ENCODE results near the gene XPO6. TPM values are rescaled to one million over a fixed set of nuclear protein-coding genes. Genes with fewer than 3 reads are reported as not detected.

XPO6 gene
- total and polyA plus RNA-seq, 4 donors: 27.5 to 50.0 (median 36.0) TPM

DNA sequence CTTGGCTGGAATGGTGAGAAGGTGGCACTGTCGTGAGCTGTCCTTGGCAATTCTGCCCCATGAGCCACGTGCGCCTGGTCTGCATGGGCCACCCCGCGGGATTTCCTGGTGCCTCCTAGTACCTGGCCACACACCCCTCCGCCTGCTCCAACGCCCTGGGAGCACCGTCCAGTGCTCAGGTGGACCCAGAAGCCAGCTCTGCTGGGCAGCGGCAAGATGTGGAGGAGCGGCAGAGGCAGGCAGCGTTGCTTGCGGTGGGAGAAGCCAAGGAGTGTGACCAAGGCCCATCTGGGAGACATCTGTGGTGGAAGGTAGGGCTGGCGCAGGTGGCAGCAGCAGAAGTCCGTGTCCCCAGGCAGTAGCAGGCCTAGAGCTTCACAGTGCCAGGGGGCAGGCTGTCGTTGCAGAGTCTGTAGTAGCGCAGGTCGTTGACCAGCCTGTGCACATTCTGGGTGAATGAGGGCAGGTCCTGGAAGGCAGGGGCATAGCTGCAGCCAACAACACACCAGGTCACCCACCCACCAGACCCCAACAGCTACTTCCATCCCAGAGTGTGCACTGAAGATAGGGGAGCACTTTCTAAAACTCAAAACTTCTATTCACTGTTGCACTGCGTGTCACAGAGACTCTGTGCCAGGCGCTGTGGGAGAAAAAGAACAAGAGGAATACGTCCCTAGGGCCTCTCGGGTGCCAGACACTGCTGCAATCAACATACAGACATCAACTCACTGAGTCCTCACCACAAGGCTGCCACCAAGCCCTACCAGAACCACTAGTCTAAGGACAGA is 113.4 kb downstream of the XPO6 start:
- Histone ChIP-seq H3K9ac (ENCODE audit: low read depth in 1 of 2, low read length in 2 of 2) (no peak overlapping the region), H3K27me3 (ENCODE audit: control insufficient read depth in 4 of 4, insufficient read depth in 4 of 4, low read length in 3 of 4) (no peaks in the 10 kb centered on the region), H3K27ac (ENCODE audit: low read depth in 1 of 2, low read length in 2 of 2) (no peak overlapping the region), H3K36me3 (ENCODE audit: control insufficient read depth in 4 of 4, insufficient read depth in 3 of 4, low read depth in 1 of 4, low read length in 3 of 4) (peaks cover 13 to 55% (median 37%) of the 10 kb centered on the region in 4 donors), H3K4me3 (ENCODE audit: low read depth in 1 of 3, low read length in 3 of 3) (no peak overlapping the region), H3K4me1 (ENCODE audit: control insufficient read depth in 4 of 4, insufficient read depth in 4 of 4, low read length in 3 of 4) (peaks cover 0 to 3% (median 0%) of the 10 kb centered on the region in 4 donors), H3K9me3 (ENCODE audit: control insufficient read depth in 4 of 4, low read length in 3 of 4) (no peaks in the 10 kb centered on the region)
- TF ChIP-seq, protein P1, sequence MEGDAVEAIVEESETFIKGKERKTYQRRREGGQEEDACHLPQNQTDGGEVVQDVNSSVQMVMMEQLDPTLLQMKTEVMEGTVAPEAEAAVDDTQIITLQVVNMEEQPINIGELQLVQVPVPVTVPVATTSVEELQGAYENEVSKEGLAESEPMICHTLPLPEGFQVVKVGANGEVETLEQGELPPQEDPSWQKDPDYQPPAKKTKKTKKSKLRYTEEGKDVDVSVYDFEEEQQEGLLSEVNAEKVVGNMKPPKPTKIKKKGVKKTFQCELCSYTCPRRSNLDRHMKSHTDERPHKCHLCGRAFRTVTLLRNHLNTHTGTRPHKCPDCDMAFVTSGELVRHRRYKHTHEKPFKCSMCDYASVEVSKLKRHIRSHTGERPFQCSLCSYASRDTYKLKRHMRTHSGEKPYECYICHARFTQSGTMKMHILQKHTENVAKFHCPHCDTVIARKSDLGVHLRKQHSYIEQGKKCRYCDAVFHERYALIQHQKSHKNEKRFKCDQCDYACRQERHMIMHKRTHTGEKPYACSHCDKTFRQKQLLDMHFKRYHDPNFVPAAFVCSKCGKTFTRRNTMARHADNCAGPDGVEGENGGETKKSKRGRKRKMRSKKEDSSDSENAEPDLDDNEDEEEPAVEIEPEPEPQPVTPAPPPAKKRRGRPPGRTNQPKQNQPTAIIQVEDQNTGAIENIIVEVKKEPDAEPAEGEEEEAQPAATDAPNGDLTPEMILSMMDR (IDR thresholded peaks at IDR 0.05; ENCODE audit: low read depth, low read length, missing input control): no peak
- TF ChIP-seq YY1 (IDR thresholded peaks at IDR 0.05) (no peak), SP1 (IDR thresholded peaks at IDR 0.05) (no peak), HNF4G (IDR thresholded peaks at IDR 0.05) (no peak), HNF4A (conservative IDR thresholded peaks at IDR 0.05) (no peak), NR2F2 (IDR thresholded peaks at IDR 0.05) (no peak), EGR1 (IDR thresholded peaks at IDR 0.05; ENCODE audit: low read depth in 2 of 2) (no peak), GABPA (IDR thresholded peaks at IDR 0.05 in 1 of 2, conservative IDR thresholded peaks at IDR 0.05 in 1 of 2) (no peak), RXRA (IDR thresholded peaks at IDR 0.05) (no peak), FOXA2 (IDR thresholded peaks at IDR 0.05) (no peak), TAF1 (conservative IDR thresholded peaks at IDR 0.05) (no peak), FOXA1 (IDR thresholded peaks at IDR 0.05) (no peak), JUND (IDR thresholded peaks at IDR 0.05) (no peak)
- TF ChIP-seq, protein P2, sequence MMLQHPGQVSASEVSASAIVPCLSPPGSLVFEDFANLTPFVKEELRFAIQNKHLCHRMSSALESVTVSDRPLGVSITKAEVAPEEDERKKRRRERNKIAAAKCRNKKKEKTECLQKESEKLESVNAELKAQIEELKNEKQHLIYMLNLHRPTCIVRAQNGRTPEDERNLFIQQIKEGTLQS (IDR thresholded peaks at IDR 0.05): no peak
- TF ChIP-seq, protein P3, sequence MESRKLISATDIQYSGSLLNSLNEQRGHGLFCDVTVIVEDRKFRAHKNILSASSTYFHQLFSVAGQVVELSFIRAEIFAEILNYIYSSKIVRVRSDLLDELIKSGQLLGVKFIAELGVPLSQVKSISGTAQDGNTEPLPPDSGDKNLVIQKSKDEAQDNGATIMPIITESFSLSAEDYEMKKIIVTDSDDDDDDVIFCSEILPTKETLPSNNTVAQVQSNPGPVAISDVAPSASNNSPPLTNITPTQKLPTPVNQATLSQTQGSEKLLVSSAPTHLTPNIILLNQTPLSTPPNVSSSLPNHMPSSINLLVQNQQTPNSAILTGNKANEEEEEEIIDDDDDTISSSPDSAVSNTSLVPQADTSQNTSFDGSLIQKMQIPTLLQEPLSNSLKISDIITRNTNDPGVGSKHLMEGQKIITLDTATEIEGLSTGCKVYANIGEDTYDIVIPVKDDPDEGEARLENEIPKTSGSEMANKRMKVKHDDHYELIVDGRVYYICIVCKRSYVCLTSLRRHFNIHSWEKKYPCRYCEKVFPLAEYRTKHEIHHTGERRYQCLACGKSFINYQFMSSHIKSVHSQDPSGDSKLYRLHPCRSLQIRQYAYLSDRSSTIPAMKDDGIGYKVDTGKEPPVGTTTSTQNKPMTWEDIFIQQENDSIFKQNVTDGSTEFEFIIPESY (IDR thresholded peaks at IDR 0.05): no peak
- TF ChIP-seq, protein P4, sequence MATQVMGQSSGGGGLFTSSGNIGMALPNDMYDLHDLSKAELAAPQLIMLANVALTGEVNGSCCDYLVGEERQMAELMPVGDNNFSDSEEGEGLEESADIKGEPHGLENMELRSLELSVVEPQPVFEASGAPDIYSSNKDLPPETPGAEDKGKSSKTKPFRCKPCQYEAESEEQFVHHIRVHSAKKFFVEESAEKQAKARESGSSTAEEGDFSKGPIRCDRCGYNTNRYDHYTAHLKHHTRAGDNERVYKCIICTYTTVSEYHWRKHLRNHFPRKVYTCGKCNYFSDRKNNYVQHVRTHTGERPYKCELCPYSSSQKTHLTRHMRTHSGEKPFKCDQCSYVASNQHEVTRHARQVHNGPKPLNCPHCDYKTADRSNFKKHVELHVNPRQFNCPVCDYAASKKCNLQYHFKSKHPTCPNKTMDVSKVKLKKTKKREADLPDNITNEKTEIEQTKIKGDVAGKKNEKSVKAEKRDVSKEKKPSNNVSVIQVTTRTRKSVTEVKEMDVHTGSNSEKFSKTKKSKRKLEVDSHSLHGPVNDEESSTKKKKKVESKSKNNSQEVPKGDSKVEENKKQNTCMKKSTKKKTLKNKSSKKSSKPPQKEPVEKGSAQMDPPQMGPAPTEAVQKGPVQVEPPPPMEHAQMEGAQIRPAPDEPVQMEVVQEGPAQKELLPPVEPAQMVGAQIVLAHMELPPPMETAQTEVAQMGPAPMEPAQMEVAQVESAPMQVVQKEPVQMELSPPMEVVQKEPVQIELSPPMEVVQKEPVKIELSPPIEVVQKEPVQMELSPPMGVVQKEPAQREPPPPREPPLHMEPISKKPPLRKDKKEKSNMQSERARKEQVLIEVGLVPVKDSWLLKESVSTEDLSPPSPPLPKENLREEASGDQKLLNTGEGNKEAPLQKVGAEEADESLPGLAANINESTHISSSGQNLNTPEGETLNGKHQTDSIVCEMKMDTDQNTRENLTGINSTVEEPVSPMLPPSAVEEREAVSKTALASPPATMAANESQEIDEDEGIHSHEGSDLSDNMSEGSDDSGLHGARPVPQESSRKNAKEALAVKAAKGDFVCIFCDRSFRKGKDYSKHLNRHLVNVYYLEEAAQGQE (IDR thresholded peaks at IDR 0.05): no peak
- DNase-seq (ENCODE audit: low spot score): no peak
- WGBS: 92% methylated on average over 21 of the region's 21 CpGs
